Stimulated activated CD8-positive, alpha-beta memory T cell treated with anti-CD3 and anti-CD28 coated beads, Interleukin-15, amount 100 ng/mL, for 24 hours (primary cell): ENCODE measurements around the gene CDHR2.
"Not testable (repeated sequence)": the region's sequence is repeated elsewhere in the genome, so short reads cannot be mapped to it uniquely, and the experiment has no call there.

Source experiments
- DNase-seq: peaks from one replicate; pipeline ENCODE4 v3.0.0-alpha.2; 2020; ENCODE audit warnings: low read depth

CDHR2 gene

DNA sequence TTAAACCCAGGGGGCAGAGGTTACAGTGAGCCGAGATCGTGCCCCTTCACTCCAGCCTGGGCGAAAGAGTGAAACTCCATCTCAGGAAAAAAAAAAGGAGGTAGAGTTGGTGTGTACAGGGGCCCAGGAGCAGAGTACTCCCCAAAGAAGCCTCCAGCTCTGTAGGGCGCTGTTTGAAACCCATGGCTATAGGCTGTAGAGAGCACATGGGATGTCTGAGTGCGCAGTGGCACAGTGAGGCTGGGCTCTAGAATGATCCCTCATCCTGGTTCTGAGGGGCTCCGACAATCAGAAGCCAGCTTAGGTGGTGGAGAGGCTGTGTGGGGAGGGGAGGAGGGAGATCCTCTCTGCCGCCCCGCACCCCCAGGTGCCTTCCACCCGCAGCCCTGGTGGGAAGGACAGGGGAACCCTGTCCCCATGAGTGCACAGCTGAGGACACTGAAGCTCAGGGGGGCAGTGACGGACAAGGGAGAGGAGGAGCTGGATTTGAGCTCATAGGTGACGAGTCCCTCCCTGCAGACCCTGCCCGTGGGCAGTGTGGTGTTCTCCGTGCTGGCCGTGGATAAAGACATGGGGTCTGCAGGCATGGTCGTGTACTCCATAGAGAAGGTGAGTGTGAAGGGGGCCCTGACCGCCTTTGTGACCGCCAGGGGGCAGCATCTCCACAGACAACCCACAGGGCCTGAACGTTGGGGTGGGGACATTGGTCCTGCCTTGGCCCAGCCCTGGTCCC, 24.6 kb downstream of the CDHR2 start:
- peak; percentile 75 for DNase-seq

DNA sequence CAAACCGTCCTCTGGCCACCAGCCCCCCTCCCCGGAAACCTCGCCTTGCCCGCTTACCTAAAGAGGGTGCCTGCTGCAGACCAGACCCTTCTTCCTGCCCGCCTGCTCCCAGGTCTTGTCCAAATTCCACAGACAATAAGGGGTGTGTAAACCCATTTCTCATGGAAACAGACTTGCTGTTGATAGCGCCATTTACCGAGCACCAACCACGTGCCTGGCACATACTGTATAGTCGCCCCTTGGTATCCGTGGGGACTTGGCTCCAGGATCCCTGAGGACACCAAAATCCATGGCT, 25.1 kb downstream of the CDHR2 start:
- DNase-seq, result no peak

DNA sequence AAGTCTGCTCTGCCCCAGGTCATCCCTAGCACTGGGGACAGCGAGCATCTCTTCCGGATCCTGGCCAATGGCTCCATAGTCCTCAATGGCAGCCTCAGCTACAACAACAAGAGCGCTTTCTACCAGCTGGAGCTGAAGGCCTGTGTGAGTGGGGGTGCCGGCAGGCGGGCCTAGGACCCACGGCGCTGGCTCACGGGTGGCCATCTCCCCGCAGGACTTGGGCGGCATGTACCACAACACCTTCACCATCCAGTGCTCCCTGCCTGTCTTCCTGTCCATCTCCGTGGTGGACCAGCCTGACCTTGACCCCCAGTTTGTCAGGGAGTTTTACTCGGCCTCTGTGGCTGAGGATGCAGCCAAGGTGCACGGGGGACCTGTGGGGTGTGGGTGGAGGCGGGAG, 25.9 kb downstream of the CDHR2 start:
- no peak for DNase-seq

DNA sequence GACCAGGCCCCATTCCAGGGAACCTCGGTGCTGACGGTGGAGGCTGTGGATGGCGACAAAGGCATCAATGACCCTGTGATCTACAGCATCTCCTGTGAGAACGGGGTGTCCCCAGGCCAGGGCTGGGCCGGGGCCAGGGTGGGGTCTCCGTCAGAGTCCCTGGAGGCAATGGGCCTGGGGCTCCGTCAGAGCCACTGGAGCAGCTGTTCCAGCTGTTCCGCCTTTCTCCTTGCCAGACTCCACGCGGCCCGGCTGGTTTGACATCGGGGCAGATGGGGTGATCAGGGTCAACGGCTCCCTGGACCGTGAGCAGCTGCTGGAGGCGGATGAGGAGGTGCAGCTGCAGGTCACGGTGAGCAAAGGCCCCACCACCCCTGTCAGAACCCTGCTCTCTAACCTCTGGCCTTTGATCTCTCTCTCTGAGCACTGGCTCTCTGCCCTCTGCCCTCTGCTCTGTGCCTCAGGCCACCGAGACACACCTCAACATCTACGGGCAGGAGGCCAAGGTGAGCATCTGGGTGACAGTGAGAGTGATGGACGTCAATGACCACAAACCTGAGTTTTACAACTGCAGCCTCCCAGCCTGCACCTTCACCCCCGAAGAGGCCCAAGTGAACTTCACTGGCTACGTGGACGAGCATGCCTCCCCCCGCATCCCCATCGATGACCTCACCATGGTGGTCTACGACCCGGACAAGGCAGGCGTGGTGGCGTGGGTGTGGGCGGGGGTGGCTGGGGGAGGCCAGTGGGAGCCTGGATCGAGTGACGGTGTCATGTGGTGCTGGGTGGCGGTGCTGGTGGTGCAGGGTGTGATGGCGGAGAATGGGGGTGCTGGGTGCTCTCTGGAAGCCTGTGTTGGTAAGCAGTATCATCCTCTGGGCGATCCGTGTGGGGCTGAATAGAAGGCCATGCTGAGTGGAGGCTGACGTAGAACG, 26.6 kb downstream of the CDHR2 start:
- DNase-seq, result no peak

DNA sequence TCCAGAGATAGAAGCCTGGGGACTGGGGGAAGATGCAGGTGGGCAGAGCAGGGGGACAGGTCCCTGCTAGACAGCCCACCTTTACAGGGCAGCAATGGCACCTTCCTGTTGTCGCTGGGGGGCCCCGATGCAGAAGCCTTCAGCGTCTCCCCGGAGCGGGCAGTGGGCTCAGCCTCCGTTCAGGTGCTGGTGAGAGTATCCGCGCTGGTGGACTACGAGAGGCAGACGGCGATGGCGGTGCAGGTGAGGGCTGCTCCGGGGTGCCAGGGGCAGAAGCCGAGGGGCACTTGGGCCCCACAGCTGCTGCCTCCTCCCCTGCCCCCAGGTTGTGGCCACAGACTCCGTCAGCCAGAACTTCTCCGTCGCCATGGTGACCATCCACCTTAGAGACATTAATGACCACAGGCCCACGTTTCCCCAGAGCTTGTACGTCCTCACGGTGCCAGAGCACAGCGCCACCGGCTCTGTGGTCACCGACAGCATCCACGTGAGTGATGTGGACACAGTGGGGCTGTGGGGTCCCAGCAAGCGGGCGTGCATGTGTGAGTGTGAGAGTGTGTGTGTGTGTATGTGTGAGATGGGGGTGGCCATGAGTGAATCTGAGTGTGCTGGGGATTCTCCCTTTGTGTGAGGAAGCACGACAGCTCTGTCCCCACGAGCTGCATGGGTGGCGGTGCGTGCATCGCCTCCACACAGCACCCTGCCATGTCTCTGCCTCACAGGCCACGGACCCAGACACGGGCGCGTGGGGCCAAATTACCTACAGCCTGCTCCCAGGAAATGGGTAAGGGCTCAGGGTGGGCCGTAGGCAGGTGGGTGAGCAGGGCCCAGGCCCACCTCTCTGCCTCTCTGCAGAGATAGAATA, 28.4 kb downstream of the CDHR2 start:
- no peak for DNase-seq

DNA sequence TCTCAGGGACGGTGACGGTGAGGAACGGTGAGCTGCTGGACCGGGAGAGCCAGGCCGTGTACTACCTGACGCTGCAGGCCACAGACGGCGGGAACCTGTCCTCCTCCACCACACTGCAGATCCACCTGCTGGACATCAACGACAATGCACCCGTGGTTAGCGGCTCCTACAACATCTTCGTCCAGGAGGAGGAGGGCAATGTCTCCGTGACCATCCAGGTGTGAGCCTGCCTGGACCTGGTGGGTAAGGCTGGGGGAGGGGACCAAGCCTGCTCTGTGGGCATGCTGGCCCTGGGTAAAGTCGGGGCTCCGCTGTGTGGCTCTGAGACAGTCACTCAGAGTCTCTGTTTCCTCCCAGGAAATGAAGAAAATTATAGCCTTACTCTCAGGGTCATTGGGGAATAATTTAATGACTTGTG, 29.3 kb downstream of the CDHR2 start:
- no peak for DNase-seq

DNA sequence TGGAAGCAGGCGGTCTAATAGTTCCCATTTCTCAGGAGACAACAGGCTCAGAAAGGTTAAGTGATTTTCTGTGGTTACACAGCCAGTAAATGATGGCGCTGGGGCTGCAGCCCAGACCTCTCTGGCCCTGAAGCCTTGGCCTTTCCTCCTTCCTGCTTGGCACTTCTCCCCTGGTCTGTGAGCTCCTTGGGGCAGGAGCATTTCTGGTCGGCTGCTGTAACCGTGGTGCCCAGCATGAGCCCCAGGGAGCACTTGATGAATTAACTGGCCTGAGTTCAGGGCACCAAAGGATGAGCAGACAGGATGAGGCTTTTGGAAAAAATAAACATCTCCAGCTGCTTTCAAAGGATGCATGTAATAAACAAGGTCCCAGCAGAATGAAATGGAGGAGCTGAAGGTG, 30.2 kb downstream of the CDHR2 start:
- DNase-seq, result no peak

DNA sequence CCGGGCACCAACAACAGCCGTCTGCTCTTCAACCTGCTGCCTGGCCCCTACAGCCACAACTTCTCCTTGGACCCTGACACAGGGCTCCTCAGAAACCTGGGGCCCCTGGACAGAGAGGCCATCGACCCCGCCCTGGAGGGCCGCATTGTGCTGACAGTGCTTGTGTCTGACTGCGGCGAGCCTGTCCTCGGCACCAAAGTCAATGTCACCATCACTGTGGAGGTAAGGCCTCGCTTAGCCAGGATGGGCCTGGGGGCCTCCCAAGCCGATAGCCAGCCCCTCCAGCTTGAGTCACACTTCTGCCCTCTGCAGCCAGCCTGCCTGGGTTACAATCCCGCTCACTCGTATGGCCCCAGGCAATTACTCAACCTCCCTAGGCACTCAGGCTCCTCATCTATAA, 32.2 kb downstream of the CDHR2 start:
- no peak for DNase-seq

DNA sequence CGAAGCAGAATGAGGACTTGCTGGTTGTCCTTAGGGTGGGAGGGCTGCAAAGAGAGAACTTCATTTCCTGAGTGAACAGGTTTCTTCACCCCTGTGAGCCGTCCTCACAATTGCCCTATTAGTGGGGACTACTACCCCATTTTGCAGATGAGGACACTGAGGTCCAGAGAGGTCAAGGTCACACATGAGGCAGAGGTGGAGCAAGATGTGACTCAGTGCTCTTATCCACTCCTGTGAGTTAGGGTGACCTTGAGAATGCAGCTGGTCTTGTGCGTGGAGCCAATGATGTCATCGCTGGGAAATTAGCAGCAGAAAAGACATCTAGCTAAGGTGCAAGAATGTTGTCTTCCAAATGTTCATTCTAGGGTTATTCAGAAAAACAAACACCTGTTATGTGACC, 33.9 kb downstream of the CDHR2 start:
- DNase-seq, result no peak

DNA sequence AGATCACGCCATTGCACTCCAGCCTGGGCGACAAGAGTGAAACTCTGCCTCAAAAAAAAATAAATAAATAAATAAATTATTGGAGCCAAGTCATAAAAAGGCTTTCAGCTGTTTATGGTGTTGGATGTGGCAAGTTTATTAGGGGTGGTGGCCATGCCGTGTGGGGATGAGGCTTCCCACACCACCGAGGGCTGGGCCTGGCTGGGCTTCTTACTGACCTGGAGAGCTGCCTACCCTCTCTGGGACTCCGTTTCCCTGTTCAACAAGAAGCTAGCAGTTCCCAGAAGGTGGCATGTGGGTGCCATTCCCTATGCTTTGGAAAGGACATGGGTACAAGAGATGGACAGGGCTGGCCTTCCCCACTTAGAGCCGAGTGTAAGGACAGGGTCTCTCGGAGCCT, 38.3 kb downstream of the CDHR2 start:
- DNase-seq, result no peak

DNA sequence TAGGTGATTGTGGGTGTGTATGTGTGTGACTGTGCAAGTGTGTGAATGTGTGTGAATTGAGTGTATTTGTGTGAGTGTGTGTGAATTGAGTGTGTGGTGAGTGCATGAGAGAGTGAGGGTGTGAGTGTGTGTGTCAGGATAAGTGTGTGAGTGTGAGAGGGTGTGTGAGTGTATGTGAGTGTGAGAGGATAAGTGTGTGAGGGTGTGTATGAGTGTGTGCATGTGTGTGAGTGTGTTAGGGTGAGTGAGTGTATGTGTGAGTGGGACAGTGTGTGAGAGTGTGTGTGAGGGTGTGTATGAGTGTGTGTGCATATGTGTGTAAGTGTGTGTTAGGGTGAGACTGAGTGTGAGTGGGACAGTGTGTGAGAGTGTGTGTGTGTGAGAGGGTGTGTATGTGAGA, 39.2 kb downstream of the CDHR2 start:
- no peak for DNase-seq

DNA sequence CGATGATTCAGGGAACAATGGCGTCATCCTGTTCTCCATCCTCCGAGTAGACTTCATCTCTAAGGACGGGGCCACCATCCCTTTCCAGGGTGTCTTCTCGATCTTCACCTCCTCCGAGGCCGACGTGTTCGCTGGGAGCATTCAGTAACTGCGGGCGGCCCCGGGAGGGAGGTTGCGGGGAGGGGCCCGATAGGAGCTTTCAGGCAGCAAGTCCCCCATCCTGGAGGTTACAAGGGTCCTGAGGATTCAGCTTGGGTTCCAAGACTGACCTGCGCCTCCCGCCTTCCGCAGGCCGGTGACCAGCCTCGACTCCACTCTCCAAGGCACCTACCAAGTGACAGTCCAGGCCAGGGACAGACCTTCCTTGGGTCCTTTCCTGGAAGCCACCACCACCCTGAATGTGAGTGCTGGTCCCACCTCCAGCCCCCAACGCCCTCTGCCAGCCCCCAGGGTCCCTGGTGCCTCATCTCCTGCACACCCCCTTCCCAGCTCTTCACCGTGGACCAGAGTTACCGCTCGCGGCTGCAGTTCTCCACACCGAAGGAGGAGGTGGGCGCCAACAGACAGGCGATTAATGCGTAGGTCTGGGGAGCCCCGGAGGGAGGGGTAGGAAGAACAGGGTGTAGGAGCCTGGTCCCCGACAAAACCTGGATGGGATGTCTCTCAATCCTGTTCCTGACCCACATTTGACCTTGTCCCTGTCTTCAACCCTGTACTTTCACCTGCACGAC, 40.1 kb downstream of the CDHR2 start:
- DNase-seq, result no peak

DNA sequence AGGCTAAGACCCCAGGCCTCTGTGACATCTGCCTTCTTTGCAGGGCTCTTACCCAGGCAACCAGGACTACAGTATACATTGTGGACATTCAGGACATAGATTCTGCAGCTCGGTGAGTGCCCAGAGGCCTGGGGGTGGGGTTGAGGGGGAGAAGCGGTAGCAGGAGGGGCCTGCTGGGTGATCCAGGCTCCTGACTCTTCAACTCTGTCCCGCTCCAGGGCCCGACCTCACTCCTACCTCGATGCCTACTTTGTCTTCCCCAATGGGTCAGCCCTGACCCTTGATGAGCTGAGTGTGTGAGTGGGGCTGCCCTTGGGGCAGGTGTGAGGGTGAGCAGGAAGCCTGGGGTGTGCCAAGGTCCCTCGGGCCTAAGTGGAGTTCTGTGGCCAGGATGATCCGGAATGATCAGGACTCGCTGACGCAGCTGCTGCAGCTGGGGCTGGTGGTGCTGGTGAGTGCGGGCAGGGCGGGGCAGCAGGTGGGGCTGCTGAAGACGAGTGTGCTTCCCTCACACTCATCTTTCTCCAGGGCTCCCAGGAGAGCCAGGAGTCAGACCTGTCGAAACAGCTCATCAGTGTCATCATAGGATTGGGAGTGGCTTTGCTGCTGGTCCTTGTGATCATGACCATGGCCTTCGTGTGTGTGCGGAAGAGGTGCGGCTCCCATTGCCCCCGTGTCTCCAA, 41.0 kb downstream of the CDHR2 start:
- no peak for DNase-seq

DNA sequence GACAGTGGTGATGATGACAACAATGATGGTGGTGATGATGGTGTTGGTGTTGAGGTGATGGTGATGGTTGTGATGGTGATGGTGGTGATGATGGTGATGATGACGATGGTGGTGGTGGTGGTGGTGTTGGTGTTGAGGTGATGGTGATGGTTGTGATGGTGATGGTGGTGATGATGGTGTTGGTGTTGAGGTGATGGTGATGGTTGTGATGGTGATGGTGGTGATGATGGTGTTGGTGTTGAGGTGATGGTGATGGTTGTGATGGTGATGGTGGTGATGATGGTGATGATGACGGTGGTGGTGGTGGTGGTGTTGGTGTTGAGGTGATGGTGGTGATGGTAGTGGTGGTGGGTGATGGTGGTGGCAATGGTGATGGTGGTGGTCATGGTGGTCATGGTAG, 42.5 kb downstream of the CDHR2 start:
- not testable (repeated sequence) for DNase-seq

DNA sequence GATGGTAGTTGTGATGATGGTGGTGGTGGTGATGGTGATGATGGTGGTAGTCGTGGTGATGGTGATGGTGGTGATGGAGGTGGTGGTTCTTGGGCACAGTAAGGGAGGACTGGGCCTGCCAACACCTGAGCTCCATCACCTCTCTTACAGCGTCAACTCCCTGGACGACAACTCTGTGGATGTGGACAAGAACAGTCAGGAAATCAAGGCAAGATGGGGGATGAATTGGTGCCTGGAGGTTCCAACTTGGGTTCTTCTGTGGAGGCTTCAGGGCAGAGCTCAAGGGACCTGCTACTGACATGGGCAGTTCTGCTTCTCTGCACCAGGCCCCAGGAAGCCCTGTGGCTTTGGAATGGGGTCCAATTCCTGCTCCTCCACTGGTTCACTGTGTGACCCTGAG, 43.4 kb downstream of the CDHR2 start:
- no peak for DNase-seq

DNA sequence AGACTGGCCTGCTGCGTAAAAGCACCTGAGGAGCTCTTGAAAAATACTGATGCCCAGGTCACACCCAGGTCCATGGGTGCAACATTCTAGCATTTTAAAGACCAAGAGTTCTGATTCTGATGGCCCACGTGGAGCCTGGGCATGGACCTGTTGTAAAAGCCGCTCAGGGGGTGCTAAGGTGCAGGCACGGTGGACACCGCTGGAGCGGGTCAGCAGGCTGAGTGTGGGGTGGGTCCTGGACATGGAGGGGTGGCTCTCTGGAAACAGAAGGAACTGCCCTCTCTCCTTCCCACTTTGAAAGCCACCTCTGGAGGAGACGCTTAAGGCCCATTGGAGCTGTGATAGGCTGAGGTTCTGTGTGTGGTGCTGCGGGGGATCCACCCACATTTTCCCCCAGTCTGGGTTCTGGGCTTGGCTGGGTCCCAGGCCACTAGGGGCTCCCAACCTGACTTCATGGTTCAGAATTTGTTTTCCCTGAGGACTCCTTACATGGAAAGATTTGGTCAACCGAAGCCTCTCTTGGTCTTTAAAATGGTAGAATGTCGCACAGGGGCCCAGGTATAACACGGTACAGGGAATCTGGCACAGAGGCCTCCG, 44.2 kb downstream of the CDHR2 start:
- DNase-seq, result no peak

DNA sequence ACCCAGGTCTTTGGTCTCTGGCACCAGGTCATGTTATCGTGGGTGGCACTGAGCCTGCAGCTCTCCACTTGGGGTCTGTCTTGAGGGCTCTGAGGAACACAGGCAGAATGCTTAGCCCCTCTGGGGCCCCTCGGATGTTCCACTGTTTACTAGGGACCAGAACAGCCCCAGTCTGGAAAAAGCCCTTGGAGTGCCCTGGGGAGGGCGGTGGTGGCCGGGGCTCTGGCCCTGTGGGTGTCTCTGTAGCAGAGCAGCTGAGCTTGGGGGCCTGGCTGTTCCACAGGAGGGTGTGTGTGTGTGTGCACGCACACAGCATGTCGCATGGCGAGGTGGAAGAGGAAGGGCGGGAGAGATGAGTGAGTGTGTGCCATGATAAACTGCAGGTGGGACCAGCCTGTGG, 45.4 kb downstream of the CDHR2 start:
- no peak for DNase-seq

DNA sequence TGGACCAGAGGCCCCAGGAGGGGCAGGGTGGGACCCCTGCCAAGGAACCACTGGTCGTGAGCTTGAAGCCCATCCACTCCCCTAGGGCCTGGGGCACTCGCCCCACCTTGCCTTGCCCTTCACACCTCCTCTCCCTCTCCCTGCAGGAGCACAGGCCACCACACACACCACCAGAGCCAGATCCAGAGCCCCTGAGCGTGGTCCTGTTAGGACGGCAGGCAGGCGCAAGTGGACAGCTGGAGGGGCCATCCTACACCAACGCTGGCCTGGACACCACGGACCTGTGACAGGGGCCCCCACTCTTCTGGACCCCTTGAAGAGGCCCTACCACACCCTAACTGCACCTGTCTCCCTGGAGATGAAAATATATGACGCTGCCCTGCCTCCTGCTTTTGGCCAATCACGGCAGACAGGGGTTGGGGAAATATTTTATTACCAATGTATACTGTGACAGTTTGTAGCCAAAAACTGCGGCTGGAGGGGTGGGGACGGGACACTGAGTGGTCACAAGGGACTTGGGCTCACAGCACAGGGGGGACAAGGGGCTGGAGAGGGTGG, 46.3 kb downstream of the CDHR2 start:
- DNase-seq, result no peak

DNA sequence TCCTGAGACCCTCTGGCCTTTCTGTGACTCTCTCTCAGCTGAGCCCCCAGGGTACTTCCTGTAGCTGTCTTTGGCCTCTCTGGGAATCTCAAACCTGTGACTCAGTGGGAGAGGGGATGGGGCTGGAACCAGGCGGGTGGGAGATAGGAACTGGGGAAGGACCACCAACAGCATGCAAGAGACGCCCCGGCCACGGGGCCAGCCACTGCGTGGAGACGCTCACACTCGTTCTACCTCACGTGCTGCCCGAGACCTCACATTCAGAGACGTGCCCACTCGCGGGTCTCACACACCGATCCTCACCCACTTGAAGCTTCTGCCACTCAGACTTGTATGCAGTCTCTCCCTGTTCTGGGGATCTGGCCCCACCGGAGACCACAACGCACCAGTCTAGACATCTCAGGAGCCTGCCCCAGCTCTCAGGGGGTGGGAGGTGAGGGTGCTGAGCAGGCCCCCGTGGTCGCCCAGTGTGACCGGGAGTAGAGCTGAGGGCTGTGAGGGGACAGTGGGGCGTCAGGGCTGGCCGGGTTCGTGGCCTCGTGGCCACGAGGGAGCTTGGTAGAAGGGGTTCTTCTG, 47.0 kb downstream of the CDHR2 start:
- DNase-seq, result no peak

DNA sequence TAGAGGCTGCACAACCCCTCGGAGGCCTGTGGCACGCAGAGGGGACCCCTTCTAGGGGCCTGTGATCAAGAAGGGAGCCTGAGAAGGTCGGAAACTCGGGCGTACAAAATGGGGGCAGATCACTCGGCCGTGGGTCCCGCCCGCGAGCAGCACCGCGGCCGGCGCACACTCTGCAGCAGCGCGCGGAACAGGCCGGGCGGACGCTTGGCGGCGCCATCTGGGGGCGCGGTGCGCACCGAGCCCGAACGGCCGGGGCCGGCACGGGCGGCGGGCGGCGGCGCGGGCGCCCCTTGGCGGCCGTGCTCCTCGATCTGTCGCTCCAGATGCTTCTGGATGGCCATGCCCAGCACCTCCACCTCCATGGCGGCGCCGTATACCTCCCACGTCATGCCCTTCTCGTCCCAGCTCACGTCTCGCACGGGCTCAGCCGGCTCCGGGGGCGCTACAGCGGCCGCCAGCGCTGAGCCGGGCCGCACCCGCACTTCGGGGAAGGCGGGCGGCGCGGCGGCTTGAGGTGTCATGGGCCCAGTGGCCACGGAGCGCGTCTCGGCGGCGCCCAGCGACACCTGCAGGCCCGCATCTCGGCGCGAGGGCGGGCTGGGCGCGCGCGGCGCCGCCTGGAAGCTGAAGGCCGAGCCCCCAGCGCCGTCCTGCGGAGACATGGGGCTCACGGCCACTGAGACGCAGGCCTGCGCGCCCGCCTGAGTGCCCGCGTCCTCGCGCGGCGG, 47.7 kb downstream of the CDHR2 start:
- DNase-seq, result no peak
